ENCODE data around the gene SLC37A2.
"Not testable (repeated sequence)": the region's sequence is repeated elsewhere in the genome, so short reads cannot be mapped to it uniquely, and the experiment has no call there.

DNA sequence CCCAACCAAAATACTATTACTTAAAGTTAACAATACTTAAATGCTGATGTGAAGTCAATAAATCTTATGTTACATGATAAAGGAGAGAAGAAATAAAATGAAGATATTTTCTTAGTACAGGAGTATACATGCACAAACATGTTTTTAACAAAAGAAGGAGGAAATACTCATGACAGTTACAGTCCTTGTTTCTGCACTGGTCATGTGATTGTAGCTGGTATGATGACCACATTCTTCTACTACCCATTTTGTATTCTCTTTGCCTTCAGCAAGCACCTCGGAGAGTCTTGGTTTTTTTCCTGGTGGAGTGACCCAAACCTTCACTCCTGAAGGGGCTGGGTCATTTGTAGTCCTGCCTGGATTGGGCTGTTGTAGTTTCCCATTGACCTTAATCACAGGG lies 33.7 kb upstream of the SLC37A2 start:
- not testable (repeated sequence) for TF ChIP-seq ZNF629 (CRISPR knock-in tag; conservative IDR thresholded peaks at IDR 0.05); NRL (CRISPR knock-in tag; IDR thresholded peaks at IDR 0.05; ENCODE audit: borderline replicate concordance); ZNF564 (CRISPR knock-in tag; IDR thresholded peaks at IDR 0.05); TCF12 (IDR thresholded peaks at IDR 0.05); TCF12 (CRISPR knock-in tag; IDR thresholded peaks at IDR 0.05); ESRRA (CRISPR knock-in tag; IDR thresholded peaks at IDR 0.05; ENCODE audit: low read depth); ZNF776 (CRISPR knock-in tag; IDR thresholded peaks at IDR 0.05); GATAD2A (CRISPR knock-in tag; IDR thresholded peaks at IDR 0.05); NR2F6 (IDR thresholded peaks at IDR 0.05); NR2F6 (CRISPR knock-in tag; IDR thresholded peaks at IDR 0.05); MTA1 (CRISPR knock-in tag; IDR thresholded peaks at IDR 0.05; ENCODE audit: borderline replicate concordance)
- TF ChIP-seq, protein P1, sequence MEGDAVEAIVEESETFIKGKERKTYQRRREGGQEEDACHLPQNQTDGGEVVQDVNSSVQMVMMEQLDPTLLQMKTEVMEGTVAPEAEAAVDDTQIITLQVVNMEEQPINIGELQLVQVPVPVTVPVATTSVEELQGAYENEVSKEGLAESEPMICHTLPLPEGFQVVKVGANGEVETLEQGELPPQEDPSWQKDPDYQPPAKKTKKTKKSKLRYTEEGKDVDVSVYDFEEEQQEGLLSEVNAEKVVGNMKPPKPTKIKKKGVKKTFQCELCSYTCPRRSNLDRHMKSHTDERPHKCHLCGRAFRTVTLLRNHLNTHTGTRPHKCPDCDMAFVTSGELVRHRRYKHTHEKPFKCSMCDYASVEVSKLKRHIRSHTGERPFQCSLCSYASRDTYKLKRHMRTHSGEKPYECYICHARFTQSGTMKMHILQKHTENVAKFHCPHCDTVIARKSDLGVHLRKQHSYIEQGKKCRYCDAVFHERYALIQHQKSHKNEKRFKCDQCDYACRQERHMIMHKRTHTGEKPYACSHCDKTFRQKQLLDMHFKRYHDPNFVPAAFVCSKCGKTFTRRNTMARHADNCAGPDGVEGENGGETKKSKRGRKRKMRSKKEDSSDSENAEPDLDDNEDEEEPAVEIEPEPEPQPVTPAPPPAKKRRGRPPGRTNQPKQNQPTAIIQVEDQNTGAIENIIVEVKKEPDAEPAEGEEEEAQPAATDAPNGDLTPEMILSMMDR (CRISPR knock-in tag; IDR thresholded peaks at IDR 0.05), result not testable (repeated sequence)
- TF ChIP-seq, protein P2, sequence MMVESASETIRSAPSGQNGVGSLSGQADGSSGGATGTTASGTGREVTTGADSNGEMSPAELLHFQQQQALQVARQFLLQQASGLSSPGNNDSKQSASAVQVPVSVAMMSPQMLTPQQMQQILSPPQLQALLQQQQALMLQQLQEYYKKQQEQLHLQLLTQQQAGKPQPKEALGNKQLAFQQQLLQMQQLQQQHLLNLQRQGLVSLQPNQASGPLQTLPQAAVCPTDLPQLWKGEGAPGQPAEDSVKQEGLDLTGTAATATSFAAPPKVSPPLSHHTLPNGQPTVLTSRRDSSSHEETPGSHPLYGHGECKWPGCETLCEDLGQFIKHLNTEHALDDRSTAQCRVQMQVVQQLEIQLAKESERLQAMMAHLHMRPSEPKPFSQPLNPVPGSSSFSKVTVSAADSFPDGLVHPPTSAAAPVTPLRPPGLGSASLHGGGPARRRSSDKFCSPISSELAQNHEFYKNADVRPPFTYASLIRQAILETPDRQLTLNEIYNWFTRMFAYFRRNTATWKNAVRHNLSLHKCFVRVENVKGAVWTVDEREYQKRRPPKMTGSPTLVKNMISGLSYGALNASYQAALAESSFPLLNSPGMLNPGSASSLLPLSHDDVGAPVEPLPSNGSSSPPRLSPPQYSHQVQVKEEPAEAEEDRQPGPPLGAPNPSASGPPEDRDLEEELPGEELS (CRISPR knock-in tag; IDR thresholded peaks at IDR 0.05), result not testable (repeated sequence)
